H1 (cell line): ENCODE results near the gene FGD6. TPM values are rescaled to one million over a fixed set of nuclear protein-coding genes. Genes with fewer than 3 reads are reported as not detected.

Source experiments
- CEBPB ChIP-seq: IDR thresholded peaks from 2 replicates; pipeline ENCODE4 v1.6.1; 2012; ENCODE audit warnings: low read depth, low read length
- CREB1 ChIP-seq: IDR thresholded peaks from 2 replicates; pipeline ENCODE4 v1.6.1; 2012; ENCODE audit warnings: inconsistent platforms
- EP300 ChIP-seq, 2 experiments: IDR thresholded peaks; 1 replicate in 1 of 2; 2 replicates in 1 of 2; pipeline ENCODE4 v1.6.1; 2011 to 2012; ENCODE audit warnings: low read depth in 2 of 2, low read length in 2 of 2, mild to moderate bottlenecking in 2 of 2, borderline replicate concordance in 1 of 2, inconsistent platforms in 1 of 2, moderate library complexity in 1 of 2
- GABPA ChIP-seq: IDR thresholded peaks from 2 replicates; pipeline ENCODE4 v1.6.1; 2011; ENCODE audit warnings: mild to moderate bottlenecking, low read length, moderate library complexity, borderline replicate concordance; ENCODE audit not compliant: insufficient read depth
- KDM1A ChIP-seq: fragments of 200-600, 300-600 bp; sonication (generic); IDR thresholded peaks from 2 replicates; pipeline ENCODE4 v1.7.1; 2016; ENCODE audit warnings: mild to moderate bottlenecking, low read length, borderline replicate concordance
- SAP30 ChIP-seq: fragments of 300-600 bp; sonication (generic); IDR thresholded peaks from 2 replicates; pipeline ENCODE4 v1.7.1; 2012; ENCODE audit warnings: low read length, moderate library complexity, mild to moderate bottlenecking, inconsistent platforms; ENCODE audit not compliant: insufficient read depth, insufficient replicate concordance
- SP4 ChIP-seq: IDR thresholded peaks from 2 replicates; pipeline ENCODE4 v1.6.1; 2012; ENCODE audit warnings: low read length, inconsistent platforms
- SRF ChIP-seq: IDR thresholded peaks from 2 replicates; pipeline ENCODE4 v1.6.1; 2011; ENCODE audit warnings: mild to moderate bottlenecking, low read depth, low read length, moderate library complexity
- polyA plus RNA-seq, 7 experiments: library from polyadenylated mRNA; depleted of rRNA in 3 of 7; stranded (reverse) in 5 of 7; unstranded in 2 of 7; fragments of >200 nt in 5 of 7; fragments of 200-250 nt in 2 of 7; gene quantifications; 1 replicate in 5 of 7; 2 replicates in 1 of 7; 4 replicates in 1 of 7; pipeline versions ENCODE4 v1.2.1 to v1.2.3, GENCODE V29; 2011 to 2013; ENCODE audit warnings: missing spikeins in 2 of 7, mixed read lengths in 2 of 7
- total RNA-seq: library from RNA; stranded (reverse); fragmentation: NEBNext Ultra II Directional; extraction: Animal tissue kit (Norgen Biotek cat#: 25700); gene quantifications from 2 replicates; pipeline ENCODE4 v1.2.1, GENCODE V29; 2021

The FGD6 gene
- total and polyA plus RNA-seq, 2 of the 8 experiments (the other 6 are each of a cell fraction or from before 2014, with no cell fraction given) = 12.2 to 24.3 TPM

- no peak for TF ChIP-seq SAP30
- no peak for TF ChIP-seq KDM1A
- TF ChIP-seq SRF = no peak
- TF ChIP-seq CREB1 = no peak
- no peak for TF ChIP-seq GABPA
- no peak for TF ChIP-seq SP4
- no peak for TF ChIP-seq CEBPB
- no peak for TF ChIP-seq EP300 (IDR thresholded peaks at IDR 0.05; ENCODE audit: borderline replicate concordance in 1 of 2, low read depth in 2 of 2, low read length in 2 of 2)
These were observed 33.1 kb downstream of the FGD6 start (continued) for GRCh38 chr12:95184121-95184520.
